Endothelial cell of umbilical vein (primary cell): Measurements from ENCODE around the gene SLC4A1AP. TPM values are rescaled to one million over a fixed set of nuclear protein-coding genes. Genes with fewer than 3 reads are reported as not detected.

Experiments
- BruUV-seq: library from RNA; stranded (reverse); fragments of 400-500 nt; replicated peaks from 2 replicates; lab custom pipeline; 2021; lab: Mats Ljungman, UMichigan
- CTCF ChIA-PET: fragments of 300-600, 350-600 bp; sonication (Branson Sonifier 250); formaldehyde crosslinking; loops from one replicate; lab custom pipeline; 2021; ENCODE audit warnings: antibody characterized with exemption, inconsistent platforms; lab: Charles Lee
- POLR2A ChIA-PET: fragments of 300-600, 350-600 bp; sonication (Branson Sonifier 250); formaldehyde crosslinking; loops from one replicate; lab custom pipeline; 2021; ENCODE audit warnings: antibody characterized with exemption, inconsistent platforms; lab: Charles Lee
- DNase-seq: peaks from one replicate; pipeline ENCODE4 v3.0.0-alpha.2; 2011; ENCODE audit warnings: low read depth, low spot score
- FAIRE-seq: peaks from 2 replicates; lab custom pipeline; 2011; peaks lifted over from hg19 to GRCh38; lab: Jason Lieb, UNC
- H2AFZ ChIP-seq: 2 replicates; pipeline ENCODE4 v1.6.0; 2012; ENCODE audit warnings: low read depth, low read length, control low read depth, inconsistent platforms
- H3K27ac ChIP-seq: 2 replicates; pipeline ENCODE4 v1.5.1; 2011; ENCODE audit warnings: low read depth, mild to moderate bottlenecking, control low read depth, low read length, moderate library complexity; ENCODE audit not compliant: insufficient read depth
- H3K27me3 ChIP-seq, 2 experiments: 2 replicates each; pipeline versions ENCODE4 v1.6.0 to v1.6.1; 2011; ENCODE audit warnings: low read length in 2 of 2, mixed read lengths in 1 of 2; ENCODE audit not compliant: control insufficient read depth in 2 of 2, insufficient read depth in 2 of 2
- H3K36me3 ChIP-seq, 2 experiments: 2 replicates in 1 of 2; 3 replicates in 1 of 2; pipeline ENCODE4 v1.5.1; 2011; ENCODE audit warnings: low read length in 2 of 2, mild to moderate bottlenecking in 1 of 2, moderate library complexity in 1 of 2; ENCODE audit not compliant: control insufficient read depth in 2 of 2, insufficient read depth in 2 of 2; ENCODE audit errors: extremely low read depth in 1 of 2
- H3K4me1 ChIP-seq: 3 replicates; pipeline ENCODE4 v1.5.1; 2011; ENCODE audit warnings: mild to moderate bottlenecking, low read length; ENCODE audit not compliant: control insufficient read depth, insufficient read depth; ENCODE audit errors: extremely low read depth
- H3K4me2 ChIP-seq: 2 replicates; pipeline ENCODE4 v1.6.1; 2011; ENCODE audit warnings: low read length, control low read depth, mixed read lengths; ENCODE audit not compliant: insufficient read depth
- H3K4me3 ChIP-seq, 3 experiments: fragments of 200-600 bp in 1 of 3; sonication (generic), shearing (Covaris generic) in 1 of 3; replicated peaks in 1 of 3; 2 replicates each; pipeline ENCODE4 v1.5.1; 2011 to 2016; ENCODE audit warnings: control low read depth in 3 of 3, low read length in 3 of 3, mild to moderate bottlenecking in 2 of 3, inconsistent platforms in 1 of 3, low read depth in 1 of 3, moderate library complexity in 1 of 3; ENCODE audit not compliant: insufficient read depth in 1 of 3
- H3K79me2 ChIP-seq: 2 replicates; pipeline ENCODE4 v1.6.0; 2012; ENCODE audit warnings: low read length, inconsistent platforms; ENCODE audit not compliant: control insufficient read depth, insufficient read depth
- H3K9ac ChIP-seq: replicated peaks from 2 replicates; pipeline ENCODE3; 2011; ENCODE audit warnings: low read length, control low read depth; ENCODE audit not compliant: insufficient read depth; ENCODE audit errors: extremely low read depth
- H3K9me1 ChIP-seq: replicated peaks from 3 replicates; pipeline ENCODE4 v1.6.0; 2011; ENCODE audit warnings: mild to moderate bottlenecking, low read length; ENCODE audit not compliant: control insufficient read depth, insufficient read depth; ENCODE audit errors: extremely low read depth
- H3K9me3 ChIP-seq: replicated peaks from 2 replicates; pipeline ENCODE4 v1.5.1; 2012; ENCODE audit warnings: low read length, inconsistent platforms; ENCODE audit not compliant: control insufficient read depth, insufficient read depth
- H4K20me1 ChIP-seq: replicated peaks from 2 replicates; pipeline ENCODE3; 2011; ENCODE audit warnings: mild to moderate bottlenecking, low read length; ENCODE audit not compliant: control insufficient read depth, insufficient read depth; ENCODE audit errors: extremely low read depth
- EZH2 ChIP-seq: IDR thresholded peaks from 2 replicates; pipeline ENCODE4 v1.6.1; 2012; ENCODE audit warnings: borderline replicate concordance, low read depth, mild to moderate bottlenecking, moderate library complexity, low read length, inconsistent platforms; ENCODE audit not compliant: severe bottlenecking
- FOS ChIP-seq: IDR thresholded peaks from 2 replicates; pipeline ENCODE4 v1.6.1; 2011; ENCODE audit warnings: mild to moderate bottlenecking, low read length, moderate library complexity, borderline replicate concordance; ENCODE audit not compliant: insufficient read depth
- GATA2 ChIP-seq: IDR thresholded peaks from 2 replicates; pipeline ENCODE4 v1.7.0; 2011; ENCODE audit warnings: low read depth, mild to moderate bottlenecking, moderate library complexity, mixed read lengths, low read length; ENCODE audit not compliant: insufficient read length, insufficient read depth
- JUN ChIP-seq: IDR thresholded peaks from 2 replicates; pipeline ENCODE4 v1.6.1; 2011; ENCODE audit warnings: borderline replicate concordance, low read depth; ENCODE audit not compliant: insufficient read length, insufficient read depth
- MYC ChIP-seq: IDR thresholded peaks from one replicate; pipeline ENCODE4 v1.6.1; 2011; ENCODE audit warnings: mild to moderate bottlenecking, low read depth, low read length
- POLR2A ChIP-seq: IDR thresholded peaks from 2 replicates; pipeline ENCODE4 v1.6.1; 2012; ENCODE audit warnings: low read depth, mild to moderate bottlenecking, control low read depth, low read length
- POLR2AphosphoS5 ChIP-seq: IDR thresholded peaks from 2 replicates; pipeline ENCODE4 v1.6.1; 2012; ENCODE audit warnings: low read depth, mild to moderate bottlenecking, control low read depth, low read length, moderate library complexity; ENCODE audit not compliant: insufficient read depth
- dilution Hi-C: fragments of 300-500 bp; cut with MboI; formaldehyde crosslinking; loops from one replicate; pipeline ENCODE4 v1.15.0; 2019; ENCODE audit warnings: low sequenced_read_pairs; ENCODE audit not compliant: extremely low pct_ligation_motif_present
- intact Hi-C: fragments of 100-400 bp; cut with micrococcal nuclease; formaldehyde crosslinking; loops from one replicate; pipeline ENCODE4 v1.10.0; 2022
- polyA plus RNA-seq, 4 experiments: library from polyadenylated mRNA; depleted of rRNA in 3 of 4; stranded (reverse) in 3 of 4; unstranded in 1 of 4; fragments of >200 nt; gene quantifications; 2 replicates each; pipeline versions ENCODE4 v1.2.1 to v1.2.3, GENCODE V29; 2011 to 2012; ENCODE audit warnings: missing spikeins in 1 of 4
- total RNA-seq: library from RNA; stranded (reverse); gene quantifications from 2 replicates; pipeline ENCODE4 v1.2.3, GENCODE V29; 2021
- TF ChIP-seq, protein P1 (sequence below), 2 donors: IDR thresholded peaks; 1 replicate in 1 of 2; 2 replicates in 1 of 2; pipeline ENCODE4 v1.5.1; 2011; ENCODE audit warnings: low read length in 2 of 2, mild to moderate bottlenecking in 2 of 2, moderate library complexity in 2 of 2, control low read depth in 1 of 2, inconsistent platforms in 1 of 2, low read depth in 1 of 2; ENCODE audit not compliant: insufficient read depth in 1 of 2; ENCODE audit errors: extremely low read depth in 1 of 2
- TF ChIP-seq, protein P2 (sequence below): IDR thresholded peaks from 2 replicates; pipeline ENCODE4 v1.6.1; 2011; ENCODE audit not compliant: insufficient read depth, insufficient read length

The SLC4A1AP gene
- total and polyA plus RNA-seq, 2 donors (not counting 3 experiments of a cell fraction or from before 2014, with no cell fraction given) = 9.5 to 28.4 TPM

- no peaks in the 10 kb centered on the region for H3K36me3 ChIP-seq
- DNase-seq (no peak), FAIRE-seq (no peak)
- H3K79me2 ChIP-seq = no peaks in the 10 kb centered on the region
- H2AFZ ChIP-seq = peak overlapping the region; percentile 8
- H3K4me1 ChIP-seq = peaks cover 28% of the 10 kb centered on the region
- no peak for TF ChIP-seq EZH2
- no peak for TF ChIP-seq POLR2A
- TF ChIP-seq, protein P1, sequence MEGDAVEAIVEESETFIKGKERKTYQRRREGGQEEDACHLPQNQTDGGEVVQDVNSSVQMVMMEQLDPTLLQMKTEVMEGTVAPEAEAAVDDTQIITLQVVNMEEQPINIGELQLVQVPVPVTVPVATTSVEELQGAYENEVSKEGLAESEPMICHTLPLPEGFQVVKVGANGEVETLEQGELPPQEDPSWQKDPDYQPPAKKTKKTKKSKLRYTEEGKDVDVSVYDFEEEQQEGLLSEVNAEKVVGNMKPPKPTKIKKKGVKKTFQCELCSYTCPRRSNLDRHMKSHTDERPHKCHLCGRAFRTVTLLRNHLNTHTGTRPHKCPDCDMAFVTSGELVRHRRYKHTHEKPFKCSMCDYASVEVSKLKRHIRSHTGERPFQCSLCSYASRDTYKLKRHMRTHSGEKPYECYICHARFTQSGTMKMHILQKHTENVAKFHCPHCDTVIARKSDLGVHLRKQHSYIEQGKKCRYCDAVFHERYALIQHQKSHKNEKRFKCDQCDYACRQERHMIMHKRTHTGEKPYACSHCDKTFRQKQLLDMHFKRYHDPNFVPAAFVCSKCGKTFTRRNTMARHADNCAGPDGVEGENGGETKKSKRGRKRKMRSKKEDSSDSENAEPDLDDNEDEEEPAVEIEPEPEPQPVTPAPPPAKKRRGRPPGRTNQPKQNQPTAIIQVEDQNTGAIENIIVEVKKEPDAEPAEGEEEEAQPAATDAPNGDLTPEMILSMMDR (IDR thresholded peaks at IDR 0.05; ENCODE audit: extremely low read depth in 1 of 2, insufficient read depth in 1 of 2, low read depth in 1 of 2, low read length in 2 of 2) = no peak
- no peak for TF ChIP-seq MYC
- TF ChIP-seq GATA2 = no peak
- no peak for TF ChIP-seq FOS
- no peak for TF ChIP-seq POLR2AphosphoS5
- TF ChIP-seq, protein P2, sequence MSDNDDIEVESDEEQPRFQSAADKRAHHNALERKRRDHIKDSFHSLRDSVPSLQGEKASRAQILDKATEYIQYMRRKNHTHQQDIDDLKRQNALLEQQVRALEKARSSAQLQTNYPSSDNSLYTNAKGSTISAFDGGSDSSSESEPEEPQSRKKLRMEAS = no peak
- TF ChIP-seq JUN = no peak
- no peaks in the 10 kb centered on the region for H4K20me1 ChIP-seq
- dilution Hi-C loops (loop anchor here (25.0 kb wide), 1 partner anchor 674 kb away; no protein-coding TSS in a partner anchor), intact Hi-C loops (no loop called here)
- no peaks in the 10 kb centered on the region for H3K27me3 ChIP-seq
- POLR2A ChIA-PET = no interaction called here
- TSS peak; percentile 47 for BruUV-seq
- peak overlapping the region; percentile 51 for H3K27ac ChIP-seq
- H3K9me1 ChIP-seq = no peaks in the 10 kb centered on the region
- no peak overlapping the region for H3K9ac ChIP-seq
- CTCF ChIA-PET = interaction anchor here (1.7 to 4.4 kb wide), 2 partner anchors 16 to 35 kb away, joined by 6 to 48 read pairs; no protein-coding TSS in a partner anchor
- H3K4me2 ChIP-seq = no peak overlapping the region
- no peaks in the 10 kb centered on the region for H3K9me3 ChIP-seq
- no peak overlapping the region for H3K4me3 ChIP-seq
These were observed 74.8 kb downstream of the SLC4A1AP start for GRCh38 chr2:27738349-27739057.
